PC-3 (cell line): ENCODE data around the gene NAA40.

Experiments used
- CTCF ChIP-seq: fragments of 300-600 bp; sonication (generic); conservative IDR thresholded peaks from 2 replicates; pipeline ENCODE4 v1.5.1; 2017; ENCODE audit warnings: antibody characterized with exemption, low read depth, mild to moderate bottlenecking, low read length
- EZH2 ChIP-seq: fragments of 300-600 bp; sonication (generic); IDR thresholded peaks from one replicate; pipeline ENCODE4 v1.6.1; 2017; ENCODE audit warnings: antibody characterized with exemption, mild to moderate bottlenecking, low read length; ENCODE audit not compliant: unreplicated experiment

- TF ChIP-seq CTCF (no peak), EZH2 (no peak)
Observed at GRCh38 chr11:63938479-63939396, at the start of gene NAA40.
